Gastrocnemius medialis (tissue), 4 donors: ENCODE data around the gene DEFB129.

ENCODE experiments used
- CTCF ChIP-seq, 5 experiments: fragments of 450-650 bp in 3 of 5; fragments of 200-600 bp in 2 of 5; sonication (generic) in 2 of 5; IDR thresholded peaks in 4 of 5; conservative IDR thresholded peaks in 1 of 5; 1 replicate in 4 of 5; 2 replicates in 1 of 5; pipeline ENCODE4 v1.5.1; 2016 to 2019; ENCODE audit warnings: antibody characterized with exemption in 5 of 5, mild to moderate bottlenecking in 3 of 5, moderate library complexity in 3 of 5
- POLR2A ChIP-seq, 2 donors: fragments of 450-650 bp; IDR thresholded peaks; one replicate each; pipeline ENCODE4 v1.6.1; 2017; ENCODE audit warnings: antibody characterized with exemption in 2 of 2, mild to moderate bottlenecking in 2 of 2, moderate library complexity in 2 of 2

GRCh38 chr20:278607-279571 is 51.8 kb downstream of the DEFB129 start:
- TF ChIP-seq CTCF (IDR thresholded peaks at IDR 0.05 in 4 of 5, conservative IDR thresholded peaks at IDR 0.05 in 1 of 5) (no peak), POLR2A (IDR thresholded peaks at IDR 0.05) (no peak)
